DOHH2 (cell line): ENCODE data around the gene ILKAP.

ENCODE experiments used
- H3F3A ChIP-seq: fragments of 200-600 bp; sonication (generic), shearing (Covaris generic); 2 replicates; pipeline ENCODE4 v1.6.0; 2016; ENCODE audit warnings: antibody characterized with exemption, mild to moderate bottlenecking; ENCODE audit not compliant: control insufficient read depth, insufficient read depth
- H3K27ac ChIP-seq: fragments of 200-600 bp; sonication (generic); 2 replicates; pipeline ENCODE4 v1.5.1; 2014; ENCODE audit warnings: low read depth, mild to moderate bottlenecking, low read length, moderate library complexity
- H3K27me3 ChIP-seq: fragments of 200-600 bp; sonication (generic); 2 replicates; pipeline ENCODE4 v1.6.1; 2014; ENCODE audit warnings: mild to moderate bottlenecking, low read length, mixed read lengths; ENCODE audit not compliant: control insufficient read depth
- H3K36me3 ChIP-seq: fragments of 200-600 bp; sonication (generic); 2 replicates; pipeline ENCODE4 v1.6.1; 2014; ENCODE audit warnings: mild to moderate bottlenecking, low read length, moderate library complexity, mixed read lengths; ENCODE audit not compliant: control insufficient read depth
- H3K4me1 ChIP-seq: fragments of 200-600 bp; sonication (generic); 2 replicates; pipeline ENCODE4 v1.6.1; 2014; ENCODE audit warnings: mild to moderate bottlenecking, low read length, mixed read lengths; ENCODE audit not compliant: control insufficient read depth
- H3K4me2 ChIP-seq: fragments of 200-600 bp; sonication (generic); 2 replicates; pipeline ENCODE4 v1.6.0; 2014; ENCODE audit warnings: mild to moderate bottlenecking, low read length, moderate library complexity
- H3K4me3 ChIP-seq: fragments of 200-600 bp; sonication (generic); 2 replicates; pipeline ENCODE4 v1.5.1; 2014; ENCODE audit warnings: mild to moderate bottlenecking, low read length, mixed read lengths
- H3K79me2 ChIP-seq: fragments of 200-600 bp; sonication (generic); 2 replicates; pipeline ENCODE4 v1.6.1; 2014; ENCODE audit warnings: mild to moderate bottlenecking, low read length, mixed read lengths; ENCODE audit not compliant: control insufficient read depth
- H3K9me2 ChIP-seq: fragments of 200-600 bp; sonication (generic); replicated peaks from 2 replicates; pipeline ENCODE4 v1.6.1; 2014; ENCODE audit warnings: mild to moderate bottlenecking, low read length, mixed read lengths; ENCODE audit not compliant: control insufficient read depth
- H3K9me3 ChIP-seq: fragments of 200-600 bp; sonication (generic); 2 replicates; pipeline ENCODE4 v1.6.1; 2014; ENCODE audit warnings: antibody characterized with exemption, low read length, mixed read lengths; ENCODE audit not compliant: control insufficient read depth, insufficient read depth
- H4K20me1 ChIP-seq: fragments of 200-600 bp; sonication (generic); 2 replicates; pipeline ENCODE4 v1.6.0; 2014; ENCODE audit warnings: low read depth, mild to moderate bottlenecking, antibody characterized with exemption, low read length, moderate library complexity; ENCODE audit not compliant: control insufficient read depth, insufficient read depth
- EZH2phosphoT487 ChIP-seq: fragments of 200-600 bp; sonication (generic); IDR thresholded peaks from 2 replicates; pipeline ENCODE4 v1.6.1; 2017; ENCODE audit warnings: borderline replicate concordance, mild to moderate bottlenecking, antibody characterized with exemption, low read length, moderate library complexity, mixed read lengths
- TF ChIP-seq, protein P1 (sequence below): fragments of 200-600 bp; sonication (generic); IDR thresholded peaks from one replicate; pipeline ENCODE4 v1.5.1; 2014; ENCODE audit warnings: antibody characterized with exemption, mild to moderate bottlenecking, low read depth, low read length; ENCODE audit not compliant: poor library complexity, severe bottlenecking

ILKAP gene

GRCh38 chr2:238126775-238127164 is 76.7 kb downstream of the ILKAP start:
- Histone ChIP-seq H3K9me2 (no peaks in the 10 kb centered on the region), H3K4me2 (no peak overlapping the region), H3K36me3 (no peaks in the 10 kb centered on the region), H3K27me3 (no peaks in the 10 kb centered on the region), H3K4me1 (no peaks in the 10 kb centered on the region), H3K79me2 (no peaks in the 10 kb centered on the region), H3K4me3 (no peak overlapping the region), H4K20me1 (peaks cover 2% of the 10 kb centered on the region; the same call in 1 of the 2 replicates), H3K27ac (no peak overlapping the region), H3F3A (no peaks in the 10 kb centered on the region), H3K9me3 (peaks cover 7% of the 10 kb centered on the region; the same call in 1 of the 2 replicates)
- TF ChIP-seq, protein P1, sequence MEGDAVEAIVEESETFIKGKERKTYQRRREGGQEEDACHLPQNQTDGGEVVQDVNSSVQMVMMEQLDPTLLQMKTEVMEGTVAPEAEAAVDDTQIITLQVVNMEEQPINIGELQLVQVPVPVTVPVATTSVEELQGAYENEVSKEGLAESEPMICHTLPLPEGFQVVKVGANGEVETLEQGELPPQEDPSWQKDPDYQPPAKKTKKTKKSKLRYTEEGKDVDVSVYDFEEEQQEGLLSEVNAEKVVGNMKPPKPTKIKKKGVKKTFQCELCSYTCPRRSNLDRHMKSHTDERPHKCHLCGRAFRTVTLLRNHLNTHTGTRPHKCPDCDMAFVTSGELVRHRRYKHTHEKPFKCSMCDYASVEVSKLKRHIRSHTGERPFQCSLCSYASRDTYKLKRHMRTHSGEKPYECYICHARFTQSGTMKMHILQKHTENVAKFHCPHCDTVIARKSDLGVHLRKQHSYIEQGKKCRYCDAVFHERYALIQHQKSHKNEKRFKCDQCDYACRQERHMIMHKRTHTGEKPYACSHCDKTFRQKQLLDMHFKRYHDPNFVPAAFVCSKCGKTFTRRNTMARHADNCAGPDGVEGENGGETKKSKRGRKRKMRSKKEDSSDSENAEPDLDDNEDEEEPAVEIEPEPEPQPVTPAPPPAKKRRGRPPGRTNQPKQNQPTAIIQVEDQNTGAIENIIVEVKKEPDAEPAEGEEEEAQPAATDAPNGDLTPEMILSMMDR, result no peak
- TF ChIP-seq EZH2phosphoT487, result no peak

- Histone ChIP-seq H3K4me3 (no peak overlapping the region), H3K4me1 (no peaks in the 10 kb centered on the region), H4K20me1 (no peaks in the 10 kb centered on the region), H3K27me3 (no peaks in the 10 kb centered on the region), H3K4me2 (no peak overlapping the region), H3K27ac (no peak overlapping the region), H3K9me2 (no peaks in the 10 kb centered on the region), H3K79me2 (no peaks in the 10 kb centered on the region), H3K36me3 (no peaks in the 10 kb centered on the region), H3F3A (no peaks in the 10 kb centered on the region), H3K9me3 (peaks cover 7% of the 10 kb centered on the region; the same call in 1 of the 2 replicates)
- TF ChIP-seq EZH2phosphoT487, result no peak
Measured at GRCh38 chr2:238126338-238126737, 77.2 kb downstream of the ILKAP start.

DNA sequence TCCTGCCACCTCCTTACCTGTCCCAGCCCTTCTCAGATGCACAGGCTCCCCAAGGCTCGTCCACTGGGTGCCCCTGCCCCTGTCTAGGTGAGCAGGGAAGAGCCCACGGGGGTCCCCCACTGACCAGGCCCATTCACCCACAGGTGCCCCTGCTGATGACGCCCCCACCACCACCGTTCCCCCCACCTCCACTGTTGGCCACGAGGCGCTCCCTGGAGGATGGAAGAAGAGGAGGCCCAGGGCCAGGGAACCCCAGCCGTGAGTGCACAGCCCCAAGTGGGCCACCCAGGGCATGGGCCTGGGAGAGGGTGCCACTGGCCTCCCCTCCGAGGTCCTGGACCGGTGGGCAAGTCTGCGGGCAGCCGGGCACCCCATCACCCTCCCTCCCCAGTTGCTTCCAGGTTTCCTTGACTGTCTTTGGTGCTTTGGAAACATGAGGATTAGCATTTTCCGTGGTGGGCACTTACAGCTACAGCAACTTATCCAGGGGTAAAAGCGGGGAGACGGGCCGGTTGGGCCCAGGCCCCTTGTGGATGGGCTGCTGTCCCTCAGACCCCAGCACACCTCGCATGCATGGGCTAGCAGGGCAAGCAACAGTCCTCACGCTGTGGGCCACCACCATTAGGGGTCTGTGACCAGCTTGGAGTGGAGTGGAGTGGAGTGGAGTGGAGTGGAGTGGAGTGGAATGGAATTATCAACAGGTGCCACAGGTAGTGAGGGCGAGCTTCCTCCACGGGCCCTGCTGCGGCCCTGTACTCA is 78.2 kb downstream of the ILKAP start:
- no peaks in the 10 kb centered on the region for H3K4me1 ChIP-seq
- no peaks in the 10 kb centered on the region for H3K36me3 ChIP-seq
- no peak overlapping the region for H3K4me3 ChIP-seq
- peaks cover 7% of the 10 kb centered on the region; the same call in 1 of the 2 replicates for H3K9me3 ChIP-seq
- no peaks in the 10 kb centered on the region for H3K79me2 ChIP-seq
- H3K9me2 ChIP-seq, result no peaks in the 10 kb centered on the region
- H3K27me3 ChIP-seq, result no peaks in the 10 kb centered on the region; the same call in 1 of the 2 replicates
- no peaks in the 10 kb centered on the region for H3F3A ChIP-seq
- TF ChIP-seq, protein P1, result no peak
- no peak for TF ChIP-seq EZH2phosphoT487
- H3K4me2 ChIP-seq, result no peak overlapping the region
- no peak overlapping the region for H3K27ac ChIP-seq
- no peaks in the 10 kb centered on the region for H4K20me1 ChIP-seq

GRCh38 chr2:238124488-238125126 is 78.9 kb downstream of the ILKAP start:
- H3K9me3 ChIP-seq, result peaks cover 7% of the 10 kb centered on the region; the same call in 1 of the 2 replicates
- H3K9me2 ChIP-seq, result no peaks in the 10 kb centered on the region
- peaks cover 6% of the 10 kb centered on the region for H3K27me3 ChIP-seq
- H3K36me3 ChIP-seq, result no peaks in the 10 kb centered on the region
- H3K4me2 ChIP-seq, result no peak overlapping the region
- no peak overlapping the region for H3K27ac ChIP-seq
- H4K20me1 ChIP-seq, result no peaks in the 10 kb centered on the region
- H3K4me3 ChIP-seq, result no peak overlapping the region
- TF ChIP-seq, protein P1, result no peak
- TF ChIP-seq EZH2phosphoT487, result no peak
- H3F3A ChIP-seq, result no peaks in the 10 kb centered on the region
- no peaks in the 10 kb centered on the region for H3K79me2 ChIP-seq
- H3K4me1 ChIP-seq, result peaks cover 4% of the 10 kb centered on the region; the same call in 1 of the 2 replicates
